Measurements from ENCODE around the gene PLD1. TPM values are rescaled to one million over a fixed set of nuclear protein-coding genes. Genes with fewer than 3 reads are reported as not detected.
A peak's percentile ranks its signal among the peaks of the same experiment; 100 is the strongest.

PLD1 gene
- total RNA-seq, 6 experiments from 2014 or later, result 13.3 to 29.9 (median 18.5) TPM

GRCh38 chr3:171828902-171829770 lies 18.9 kb upstream of the PLD1 start:
- peak overlapping the region in 2 of 3 donors; percentile 62 to 80 for H3K27ac ChIP-seq
- H3K4me3 ChIP-seq, result no peak overlapping the region
- no peaks in the 10 kb centered on the region for H3K36me3 ChIP-seq
- peak in 3 of 4 donors; percentile 16 to 22 (median 16) for ATAC-seq
- peaks cover 0 to 38% (median 20%) of the 10 kb centered on the region in 4 donors for H3K4me1 ChIP-seq
- no peaks in the 10 kb centered on the region for H3K9me3 ChIP-seq
- DNase-seq, result no peak
- no peaks in the 10 kb centered on the region for H3K27me3 ChIP-seq
- TF ChIP-seq CTCF (IDR thresholded peaks at IDR 0.05), result no peak
- no peak for TF ChIP-seq POLR2A (IDR thresholded peaks at IDR 0.05)
- WGBS (ENCODE audit: insufficient coverage, low coverage, low lambda C conversion rate, missing lambda C conversion rate), result 33% methylated on average over 3 of the region's 5 CpGs
- intact Hi-C loops (cut with DNase I), result no loop called here

- no peak for DNase-seq
- Histone ChIP-seq H3K36me3 (no peaks in the 10 kb centered on the region), H3K27me3 (no peaks in the 10 kb centered on the region), H3K4me1 (peaks cover 0 to 27% (median 15%) of the 10 kb centered on the region in 4 donors), H3K4me3 (no peak overlapping the region), H3K9me3 (no peaks in the 10 kb centered on the region), H3K27ac (no peak overlapping the region)
- 58% methylated on average over 6 of the region's 10 CpGs for WGBS (ENCODE audit: insufficient coverage, low coverage, low lambda C conversion rate, missing lambda C conversion rate)
- TF ChIP-seq POLR2A (IDR thresholded peaks at IDR 0.05) (no peak), CTCF (IDR thresholded peaks at IDR 0.05) (no peak)
- intact Hi-C loops (cut with DNase I), result no loop called here
- ATAC-seq, result no peak
Measured at GRCh38 chr3:171827836-171828458, 17.7 kb upstream of the PLD1 start.

- TF ChIP-seq CTCF (IDR thresholded peaks at IDR 0.05), result no peak
- WGBS (ENCODE audit: insufficient coverage, low coverage, low lambda C conversion rate, missing lambda C conversion rate), result 94% methylated on average over 3 of the region's 3 CpGs
- ATAC-seq, result no peak
- H3K27me3 ChIP-seq, result no peaks in the 10 kb centered on the region
- H3K36me3 ChIP-seq, result no peaks in the 10 kb centered on the region
- no peaks in the 10 kb centered on the region for H3K9me3 ChIP-seq
- intact Hi-C loops (cut with DNase I), result no loop called here
- H3K27ac ChIP-seq, result no peak overlapping the region
- H3K4me1 ChIP-seq, result peaks cover 0 to 27% (median 14%) of the 10 kb centered on the region in 4 donors
- no peak overlapping the region for H3K4me3 ChIP-seq
- DNase-seq, result no peak
Measured at GRCh38 chr3:171827385-171827784, 17.1 kb upstream of the PLD1 start.

GRCh38 chr3:171825222-171825828 lies 15.0 kb upstream of the PLD1 start:
- no peaks in the 10 kb centered on the region for H3K36me3 ChIP-seq
- peaks cover 0 to 23% (median 11%) of the 10 kb centered on the region in 4 donors for H3K4me1 ChIP-seq
- H3K4me3 ChIP-seq, result no peak overlapping the region
- TF ChIP-seq CTCF (IDR thresholded peaks at IDR 0.05), result no peak
- TF ChIP-seq POLR2A (IDR thresholded peaks at IDR 0.05), result no peak
- 30% methylated on average over 5 of the region's 5 CpGs for WGBS (ENCODE audit: insufficient coverage, low coverage, low lambda C conversion rate, missing lambda C conversion rate)
- intact Hi-C loops (cut with DNase I), result no loop called here
- H3K9me3 ChIP-seq, result no peaks in the 10 kb centered on the region
- peak overlapping the region in 2 of 3 donors; percentile 30 to 69 for H3K27ac ChIP-seq
- no peaks in the 10 kb centered on the region for H3K27me3 ChIP-seq
- DNase-seq, result no peak
- ATAC-seq, result peak; percentile 47 to 73 (median 58)

Measured in right lobe of liver (tissue), 6 donors.